Esophagus muscularis mucosa (tissue), 4 donors: ENCODE measurements around the gene MOSMO. TPM values are rescaled to one million over a fixed set of nuclear protein-coding genes. Genes with fewer than 3 reads are reported as not detected.

Source experiments
- DNase-seq: peaks from one replicate; pipeline ENCODE4 v3.0.0-alpha.2; 2017; ENCODE audit errors: extremely low spot score
- H3K27ac ChIP-seq, 4 donors: fragments of 200-600 bp; sonication (generic); replicated peaks in 1 of 4; 1 replicate in 3 of 4; 2 replicates in 1 of 4; pipeline ENCODE4 v1.5.1; 2016 to 2019; ENCODE audit warnings: mild to moderate bottlenecking in 1 of 4
- H3K27me3 ChIP-seq, 4 donors: fragments of 200-600 bp; sonication (generic); one replicate each; pipeline versions ENCODE4 v1.5.1 to v1.6.0; 2016 to 2019
- H3K36me3 ChIP-seq, 4 donors: fragments of 200-600 bp; sonication (generic); one replicate each; pipeline ENCODE4 v1.5.1; 2016 to 2019
- H3K4me1 ChIP-seq, 4 donors: fragments of 200-600 bp; sonication (generic); one replicate each; pipeline ENCODE4 v1.5.1; 2016 to 2019
- H3K4me3 ChIP-seq, 4 donors: fragments of 200-600 bp; sonication (generic); 1 replicate in 2 of 4; 2 replicates in 2 of 4; pipeline ENCODE4 v1.5.1; 2016 to 2019; ENCODE audit warnings: mild to moderate bottlenecking in 4 of 4, moderate library complexity in 1 of 4
- H3K9me3 ChIP-seq, 4 donors: fragments of 200-600 bp; sonication (generic); 1 replicate in 3 of 4; 2 replicates in 1 of 4; pipeline ENCODE4 v1.5.1; 2016 to 2019
- EP300 ChIP-seq: sonication (generic); formaldehyde crosslinking; IDR thresholded peaks from one replicate; pipeline ENCODE4 v1.6.1; 2017; ENCODE audit warnings: antibody characterized with exemption
- POLR2A ChIP-seq: fragments of 450-650 bp; IDR thresholded peaks from one replicate; pipeline ENCODE4 v1.6.1; 2017; ENCODE audit warnings: antibody characterized with exemption, moderate library complexity, mild to moderate bottlenecking, low read depth
- POLR2AphosphoS5 ChIP-seq, 2 donors: sonication (generic); formaldehyde crosslinking; IDR thresholded peaks; one replicate each; pipeline ENCODE4 v1.6.1; 2017; ENCODE audit warnings: antibody characterized with exemption in 2 of 2
- WGBS: methylation state at CpG from one replicate; pipeline ENCODE4 v1.1.5; 2018; 5-methylcytosine and 5-hydroxymethylcytosine counted together
- intact Hi-C: fragments of 100-400 bp; cut with DNase I; formaldehyde crosslinking; loops from one replicate; pipeline ENCODE4 v1.15.1; 2023
- total RNA-seq, 4 donors: library from RNA; depleted of rRNA; stranded (reverse); fragments of >200 nt; gene quantifications; one replicate each; pipeline versions ENCODE4 v1.1.0 to v1.2.1, GENCODE V29; 2016
- TF ChIP-seq, protein P1 (sequence below), 3 experiments: fragments of 200-600 bp in 2 of 3; fragments of 450-650 bp in 1 of 3; sonication (generic) in 2 of 3; IDR thresholded peaks; one replicate each; pipeline ENCODE4 v1.5.1; 2017 to 2019; ENCODE audit warnings: antibody characterized with exemption in 3 of 3, mild to moderate bottlenecking in 2 of 3, moderate library complexity in 1 of 3

The MOSMO gene
- total RNA-seq, 4 donors from 2014 or later, result 15.1 to 21.6 (median 17.6) TPM

DNA sequence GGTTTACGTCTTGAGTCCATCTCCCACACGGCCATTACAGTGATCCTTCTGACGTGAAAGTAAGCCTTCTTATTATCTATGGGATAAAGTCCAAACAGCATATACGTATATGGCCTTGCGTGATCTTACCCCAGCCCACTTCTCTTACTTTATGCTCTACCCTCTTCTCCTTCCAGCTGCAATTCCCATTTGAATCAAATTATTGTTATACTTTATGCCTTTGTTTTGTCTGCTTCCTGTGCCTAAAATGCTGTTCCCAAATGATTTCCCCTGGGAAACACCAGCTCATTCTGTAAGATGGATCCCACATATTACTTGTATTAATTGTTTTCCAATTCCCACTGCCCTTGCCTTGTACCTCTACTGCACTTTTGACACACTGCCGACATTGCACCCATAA, 43.6 kb upstream of the MOSMO start:
- no peak for DNase-seq
- Histone ChIP-seq H3K9me3 (no peaks in the 10 kb centered on the region), H3K4me3 (no peak overlapping the region), H3K4me1 (peaks cover 0 to 6% (median 3%) of the 10 kb centered on the region in 4 donors), H3K27me3 (no peaks in the 10 kb centered on the region), H3K27ac (no peak overlapping the region), H3K36me3 (peaks cover 80 to 100% (median 99%) of the 10 kb centered on the region in 4 donors)
- WGBS, result 78% methylated on average over 6 of the region's 6 CpGs
- TF ChIP-seq, protein P1, sequence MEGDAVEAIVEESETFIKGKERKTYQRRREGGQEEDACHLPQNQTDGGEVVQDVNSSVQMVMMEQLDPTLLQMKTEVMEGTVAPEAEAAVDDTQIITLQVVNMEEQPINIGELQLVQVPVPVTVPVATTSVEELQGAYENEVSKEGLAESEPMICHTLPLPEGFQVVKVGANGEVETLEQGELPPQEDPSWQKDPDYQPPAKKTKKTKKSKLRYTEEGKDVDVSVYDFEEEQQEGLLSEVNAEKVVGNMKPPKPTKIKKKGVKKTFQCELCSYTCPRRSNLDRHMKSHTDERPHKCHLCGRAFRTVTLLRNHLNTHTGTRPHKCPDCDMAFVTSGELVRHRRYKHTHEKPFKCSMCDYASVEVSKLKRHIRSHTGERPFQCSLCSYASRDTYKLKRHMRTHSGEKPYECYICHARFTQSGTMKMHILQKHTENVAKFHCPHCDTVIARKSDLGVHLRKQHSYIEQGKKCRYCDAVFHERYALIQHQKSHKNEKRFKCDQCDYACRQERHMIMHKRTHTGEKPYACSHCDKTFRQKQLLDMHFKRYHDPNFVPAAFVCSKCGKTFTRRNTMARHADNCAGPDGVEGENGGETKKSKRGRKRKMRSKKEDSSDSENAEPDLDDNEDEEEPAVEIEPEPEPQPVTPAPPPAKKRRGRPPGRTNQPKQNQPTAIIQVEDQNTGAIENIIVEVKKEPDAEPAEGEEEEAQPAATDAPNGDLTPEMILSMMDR (IDR thresholded peaks at IDR 0.05), result no peak
- no peak for TF ChIP-seq EP300
- no peak for TF ChIP-seq POLR2AphosphoS5 (IDR thresholded peaks at IDR 0.05)
- TF ChIP-seq POLR2A, result no peak
- intact Hi-C loops, result no loop called here

DNA sequence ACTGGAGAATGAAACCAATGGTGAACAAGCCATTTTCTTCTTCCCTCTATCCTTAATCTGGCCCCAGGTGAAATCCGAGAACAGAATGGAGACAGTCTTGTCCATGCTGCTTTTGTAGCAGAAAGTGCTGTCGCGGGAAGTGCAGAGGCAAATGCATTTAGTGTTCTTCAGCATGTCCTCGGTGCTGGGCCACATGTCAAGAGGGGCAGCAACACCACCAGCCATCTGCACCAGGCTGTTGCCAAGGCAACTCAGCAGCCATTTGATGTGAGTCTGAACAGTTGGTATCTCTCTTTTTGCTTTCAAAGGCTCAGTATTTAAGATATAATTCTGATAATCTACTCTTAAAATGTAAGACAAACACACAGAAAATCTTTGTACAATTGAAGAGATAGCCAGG, 36.1 kb upstream of the MOSMO start:
- H3K27me3 ChIP-seq, result no peaks in the 10 kb centered on the region
- no peak overlapping the region for H3K27ac ChIP-seq
- intact Hi-C loops, result no loop called here
- H3K4me3 ChIP-seq, result no peak overlapping the region
- peaks cover 65 to 100% (median 98%) of the 10 kb centered on the region in 4 donors for H3K36me3 ChIP-seq
- no peak for DNase-seq
- no peaks in the 10 kb centered on the region for H3K4me1 ChIP-seq
- no peaks in the 10 kb centered on the region for H3K9me3 ChIP-seq
- TF ChIP-seq POLR2A, result no peak
- TF ChIP-seq, protein P1 (IDR thresholded peaks at IDR 0.05), result no peak
- no peak for TF ChIP-seq EP300
- no peak for TF ChIP-seq POLR2AphosphoS5 (IDR thresholded peaks at IDR 0.05)
- WGBS, result 78% methylated on average over 4 of the region's 4 CpGs

DNA sequence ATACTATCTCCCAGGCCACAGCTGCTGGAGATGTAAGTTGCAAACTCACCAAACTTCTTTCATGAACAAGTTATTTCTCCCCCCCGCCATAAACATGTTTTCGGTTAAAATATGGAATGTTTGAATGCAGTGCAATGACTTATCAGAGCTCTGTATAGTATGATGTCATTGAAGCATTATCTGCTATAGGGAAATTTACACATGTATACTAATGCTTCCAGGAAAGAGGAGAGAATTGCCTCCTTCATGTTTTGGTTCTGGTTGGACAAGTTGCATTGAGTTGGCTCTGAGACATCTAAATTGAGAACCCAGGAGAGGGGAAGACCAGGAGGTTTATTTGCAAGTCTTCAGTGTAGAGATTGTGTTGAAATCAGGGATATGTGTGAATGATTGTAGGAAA, 34.0 kb upstream of the MOSMO start:
- intact Hi-C loops, result no loop called here
- H3K4me1 ChIP-seq, result no peaks in the 10 kb centered on the region
- H3K9me3 ChIP-seq, result no peaks in the 10 kb centered on the region
- H3K27ac ChIP-seq, result no peak overlapping the region
- TF ChIP-seq, protein P1 (IDR thresholded peaks at IDR 0.05), result no peak
- TF ChIP-seq POLR2A (no peak), POLR2AphosphoS5 (IDR thresholded peaks at IDR 0.05) (no peak), EP300 (no peak)
- no peak overlapping the region for H3K4me3 ChIP-seq
- 96% methylated on average over 2 of the region's 2 CpGs for WGBS
- no peaks in the 10 kb centered on the region for H3K27me3 ChIP-seq
- no peak for DNase-seq
- peaks cover 79 to 100% (median 99%) of the 10 kb centered on the region in 4 donors for H3K36me3 ChIP-seq

DNA sequence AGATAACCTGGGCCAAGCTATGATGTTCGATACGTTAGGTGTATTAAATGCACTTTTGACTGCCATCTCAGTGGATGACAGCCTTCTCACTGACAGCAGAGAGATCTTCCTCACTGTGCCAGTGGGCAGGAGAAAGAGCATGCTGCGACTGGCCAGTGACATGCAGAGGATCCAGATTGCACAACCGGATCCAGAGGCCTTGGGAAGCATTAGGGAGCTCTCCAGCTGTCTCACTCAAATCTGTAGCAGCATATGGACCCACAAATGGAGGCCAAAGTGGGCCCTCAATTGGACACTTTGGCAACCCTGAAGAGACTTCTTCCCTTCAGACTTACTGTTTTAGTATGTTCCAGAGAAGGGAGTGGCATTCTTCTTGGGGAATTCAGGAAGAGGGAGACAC, 27.9 kb upstream of the MOSMO start:
- peaks cover 82 to 100% (median 100%) of the 10 kb centered on the region in 4 donors for H3K36me3 ChIP-seq
- no peak for DNase-seq
- intact Hi-C loops, result no loop called here
- TF ChIP-seq EP300, result no peak
- TF ChIP-seq, protein P1 (IDR thresholded peaks at IDR 0.05), result no peak
- TF ChIP-seq POLR2A, result no peak
- TF ChIP-seq POLR2AphosphoS5 (IDR thresholded peaks at IDR 0.05), result no peak
- no peak overlapping the region for H3K4me3 ChIP-seq
- WGBS, result 83% methylated on average over 3 of the region's 4 CpGs
- H3K27ac ChIP-seq, result no peak overlapping the region
- H3K9me3 ChIP-seq, result no peaks in the 10 kb centered on the region
- H3K4me1 ChIP-seq, result no peaks in the 10 kb centered on the region
- H3K27me3 ChIP-seq, result no peaks in the 10 kb centered on the region

DNA sequence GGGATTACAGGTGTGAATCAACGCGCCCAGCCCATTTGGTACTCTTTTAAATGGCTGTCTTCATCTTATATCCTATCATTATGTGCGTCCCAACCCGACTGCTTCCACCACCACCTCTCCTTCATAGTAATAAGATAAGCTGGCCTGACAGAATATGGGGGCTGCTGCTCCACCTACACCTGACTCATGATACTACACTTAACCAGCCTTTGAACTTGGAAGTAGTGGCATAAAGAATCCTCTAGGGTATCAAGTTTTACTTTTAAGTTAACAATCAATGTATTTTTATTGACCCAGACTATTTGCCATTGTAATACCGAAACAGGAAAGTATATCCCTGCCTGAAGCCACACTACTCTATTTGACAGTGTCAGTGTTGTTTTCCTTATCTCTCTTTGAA, 25.8 kb upstream of the MOSMO start:
- WGBS, result 96% methylated on average over 5 of the region's 5 CpGs
- intact Hi-C loops, result no loop called here
- H3K36me3 ChIP-seq, result peaks cover 61 to 89% (median 83%) of the 10 kb centered on the region in 4 donors

More for the DNA sequence above, 25.8 kb upstream of the MOSMO start:
- no peak overlapping the region for H3K27ac ChIP-seq
- TF ChIP-seq POLR2AphosphoS5 (IDR thresholded peaks at IDR 0.05) (no peak), EP300 (no peak), POLR2A (no peak)
- TF ChIP-seq, protein P1 (IDR thresholded peaks at IDR 0.05), result no peak
- no peak for DNase-seq
- no peaks in the 10 kb centered on the region for H3K9me3 ChIP-seq
- no peak overlapping the region for H3K4me3 ChIP-seq
- H3K4me1 ChIP-seq, result peaks cover 0 to 6% (median 2%) of the 10 kb centered on the region in 4 donors
- H3K27me3 ChIP-seq, result no peaks in the 10 kb centered on the region
